NK-92 treated with Interleukin-12 subunit alpha and Interleukin-12 subunit beta, amount 100 ng/mL, for 24 hours (cell line): ENCODE results near the gene CD9.
"Not testable (repeated sequence)": the region's sequence is repeated elsewhere in the genome, so short reads cannot be mapped to it uniquely, and the experiment has no call there.

Experiments
- DNase-seq: peaks from one replicate; lab custom pipeline; 2025; lab: John Stamatoyannopoulos, UW

Gene CD9

DNA sequence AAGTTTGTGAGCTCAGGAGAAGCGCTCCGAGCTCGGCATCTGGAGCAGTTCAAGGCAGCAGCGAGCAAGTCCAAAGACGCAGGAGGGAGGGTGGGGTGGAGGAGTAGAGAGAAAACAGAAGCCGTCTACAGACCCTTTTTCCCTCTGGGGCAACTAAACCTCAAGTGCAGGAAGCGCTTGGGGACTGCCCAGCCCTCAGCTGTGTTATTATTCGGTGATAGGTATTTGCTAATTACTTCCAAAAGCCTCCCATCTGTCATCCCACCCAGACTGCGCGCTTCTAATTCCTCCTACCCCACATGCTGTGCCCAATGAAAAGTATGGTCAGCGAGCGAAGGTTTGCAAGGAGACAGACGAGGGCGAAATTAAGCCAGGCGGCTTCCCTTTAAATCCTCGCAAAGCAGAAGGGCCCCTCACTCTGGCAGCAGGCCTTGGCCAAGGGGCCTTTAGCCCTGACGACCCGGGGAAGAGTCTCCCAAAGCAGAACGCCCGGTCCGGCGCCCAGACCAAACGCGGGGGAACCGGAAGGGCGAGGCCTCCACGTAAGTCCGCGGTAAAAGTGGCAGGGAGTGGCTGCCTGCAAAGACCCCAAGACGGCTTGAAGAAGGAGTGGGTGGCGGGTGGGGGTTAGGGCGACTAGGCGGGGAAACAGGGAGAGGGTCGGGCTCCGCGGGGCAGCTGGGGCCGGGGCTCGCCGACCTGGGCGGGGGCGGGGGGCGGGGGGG is 507 bp upstream of the CD9 start:
- DNase-seq: no peak

DNA sequence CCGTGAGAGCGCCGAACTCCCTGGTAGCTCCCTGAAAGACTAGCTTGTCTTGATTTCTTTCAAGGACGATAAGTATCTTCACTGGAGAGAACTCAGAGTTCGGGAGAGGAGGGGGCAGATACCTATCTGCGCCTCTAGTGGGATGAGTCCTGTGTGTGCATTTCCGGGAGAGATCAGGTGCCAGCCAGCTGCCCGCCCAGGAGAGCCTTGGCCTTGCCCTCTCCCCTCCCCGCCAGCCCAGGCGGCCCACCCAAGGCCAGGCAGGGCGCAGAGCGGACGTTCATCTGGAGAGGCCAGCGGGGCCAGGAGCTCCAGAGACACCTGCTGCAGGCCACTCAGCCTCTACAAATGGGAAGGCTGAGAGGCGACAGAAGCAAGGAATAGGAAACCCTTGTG is 1.0 kb downstream of the CD9 start:
- DNase-seq: no peak

DNA sequence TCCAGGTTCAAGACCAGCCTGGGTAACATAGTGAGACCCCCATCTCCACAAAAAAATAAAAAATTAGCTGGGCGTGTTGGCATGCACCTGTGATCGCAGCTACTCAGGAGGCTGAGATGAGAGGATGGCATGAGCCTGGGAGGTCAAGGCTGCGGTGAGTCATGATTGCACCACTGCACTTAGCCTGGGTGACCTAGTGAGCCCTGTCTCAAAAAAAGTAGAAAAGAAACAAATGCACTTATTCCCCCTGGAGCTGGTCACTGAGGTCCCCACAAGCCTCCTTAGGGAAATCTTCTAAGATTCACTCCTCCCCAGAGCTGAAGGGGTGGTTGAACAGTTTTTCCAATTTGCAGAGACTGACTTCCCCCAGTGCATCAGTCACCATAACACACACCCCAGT is 1.6 kb downstream of the CD9 start:
- DNase-seq: no peak

DNA sequence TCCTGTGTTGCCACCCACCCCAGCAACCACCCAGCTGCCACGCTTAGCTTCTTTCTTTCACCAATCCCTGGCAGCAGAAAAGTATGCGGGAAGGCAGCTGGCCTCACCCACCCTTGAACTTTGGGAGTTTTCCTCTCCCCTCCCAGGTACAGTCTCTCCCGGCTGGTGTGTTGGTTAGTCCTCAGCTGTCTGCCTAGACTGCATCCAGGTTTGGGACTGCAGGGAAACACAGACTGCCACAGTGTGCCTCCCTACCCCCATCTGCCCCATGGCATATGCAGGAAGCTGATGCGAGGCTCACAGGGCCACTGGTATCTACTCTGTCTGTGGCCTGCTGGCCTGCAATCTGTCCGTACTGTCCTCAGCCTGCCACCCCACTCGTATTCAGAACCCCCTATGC is 2.1 kb downstream of the CD9 start:
- no peak for DNase-seq

DNA sequence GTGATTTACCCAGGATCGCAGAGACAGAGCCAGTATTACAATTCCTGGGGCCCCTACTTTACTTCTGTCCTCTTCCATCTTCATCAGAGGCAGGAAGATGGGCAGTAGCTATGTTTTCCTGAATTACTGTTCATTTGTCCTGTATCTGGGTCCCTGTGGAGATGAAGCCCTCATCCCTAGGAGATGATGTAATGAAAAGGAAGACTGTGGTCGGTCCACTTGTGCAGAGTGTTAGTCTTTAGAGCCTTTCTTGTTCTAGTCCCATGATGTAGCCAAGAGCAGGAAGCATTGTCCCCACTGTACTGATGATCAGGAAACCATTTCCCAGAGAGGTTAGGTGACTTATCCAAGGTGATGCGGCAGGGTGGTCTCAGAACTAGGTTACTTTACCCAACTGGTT is 2.6 kb downstream of the CD9 start:
- DNase-seq: no peak

DNA sequence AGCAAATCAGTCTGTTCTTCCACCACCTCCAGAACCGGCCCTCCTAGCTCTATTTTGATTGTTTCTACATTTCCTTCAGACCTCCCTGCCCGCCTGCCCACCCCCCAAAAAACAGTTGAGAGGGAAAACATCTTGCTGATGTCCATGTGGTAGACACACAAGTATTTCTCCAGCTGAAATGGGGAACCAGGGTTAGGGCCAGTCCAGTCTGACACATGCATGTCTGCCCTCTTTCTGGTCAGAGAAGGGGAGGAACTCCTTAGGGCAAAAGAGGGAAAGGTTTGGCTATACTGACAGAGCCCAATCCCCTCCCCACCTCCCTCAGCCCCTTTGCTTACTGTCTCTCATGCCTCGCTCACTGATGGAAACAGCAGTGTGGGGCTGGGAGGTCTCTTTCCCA is 3.4 kb downstream of the CD9 start:
- DNase-seq: no peak

DNA sequence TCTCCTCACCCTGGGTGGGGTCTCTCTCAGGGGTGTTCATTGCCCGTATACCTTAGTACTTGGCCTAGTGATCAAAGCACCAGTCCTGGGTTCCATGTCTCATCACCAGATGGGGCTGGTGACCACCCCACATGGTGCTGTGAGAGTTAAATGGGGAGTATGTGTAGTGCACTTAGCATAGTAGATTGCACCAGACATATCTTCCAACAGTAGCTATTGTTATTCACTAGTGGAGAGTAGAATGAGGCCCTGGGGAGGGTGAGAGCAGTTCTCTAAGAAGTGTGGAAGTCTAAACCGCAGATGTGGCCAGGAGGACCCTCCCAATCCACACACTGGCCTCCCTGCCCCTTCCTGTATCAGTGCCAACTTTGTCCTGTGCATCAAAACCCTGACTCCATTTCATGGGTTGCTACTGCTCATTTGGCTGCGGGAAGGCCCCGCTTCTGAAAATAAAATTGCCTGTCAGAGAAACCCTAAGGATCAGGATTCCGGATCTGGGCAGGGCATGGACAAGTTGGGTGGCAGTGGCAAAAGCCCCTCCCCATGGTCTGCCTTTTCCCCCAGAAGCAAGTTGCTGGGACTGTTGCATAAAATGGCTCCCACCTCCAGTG is 4.4 kb downstream of the CD9 start:
- DNase-seq: no peak

DNA sequence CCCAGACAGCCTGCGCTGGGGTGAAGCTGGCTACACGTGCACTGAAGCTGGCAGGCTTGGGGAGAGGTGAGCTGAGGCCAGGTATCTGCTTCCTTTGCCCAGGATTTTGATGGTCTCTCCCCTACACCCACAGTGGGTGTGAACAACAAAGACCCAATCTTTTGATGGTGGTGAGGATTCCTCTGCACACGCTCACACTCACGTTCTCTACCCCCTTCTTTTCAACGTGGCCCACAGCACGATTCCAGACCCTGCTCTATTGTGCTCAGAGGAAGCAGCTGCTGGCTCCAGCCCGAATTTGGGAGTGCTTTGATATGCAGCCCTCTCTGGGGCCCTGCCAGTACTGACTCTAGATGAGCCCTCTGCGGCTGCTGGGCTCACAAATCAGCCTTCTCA is 4.9 kb downstream of the CD9 start:
- DNase-seq: no peak

DNA sequence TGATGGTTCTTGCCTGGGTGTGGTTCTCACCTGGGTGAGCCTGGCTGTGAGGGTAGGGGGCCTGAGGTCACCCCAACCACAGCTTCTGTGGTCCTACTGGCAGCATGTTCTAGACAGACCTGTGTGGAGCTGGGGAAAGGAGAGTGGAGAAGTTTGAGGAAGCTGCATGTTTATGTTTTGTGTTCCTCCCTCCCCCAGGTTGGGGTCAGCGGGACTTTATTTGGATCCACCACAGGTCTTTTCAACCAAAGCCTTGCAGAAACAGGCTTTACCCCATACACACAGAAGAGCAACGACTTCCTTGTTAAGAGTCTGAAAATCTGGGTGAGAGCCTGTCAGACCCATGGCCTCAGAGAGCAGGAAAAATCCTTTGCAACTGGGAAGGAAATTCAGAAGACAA is 5.6 kb downstream of the CD9 start:
- no peak for DNase-seq

DNA sequence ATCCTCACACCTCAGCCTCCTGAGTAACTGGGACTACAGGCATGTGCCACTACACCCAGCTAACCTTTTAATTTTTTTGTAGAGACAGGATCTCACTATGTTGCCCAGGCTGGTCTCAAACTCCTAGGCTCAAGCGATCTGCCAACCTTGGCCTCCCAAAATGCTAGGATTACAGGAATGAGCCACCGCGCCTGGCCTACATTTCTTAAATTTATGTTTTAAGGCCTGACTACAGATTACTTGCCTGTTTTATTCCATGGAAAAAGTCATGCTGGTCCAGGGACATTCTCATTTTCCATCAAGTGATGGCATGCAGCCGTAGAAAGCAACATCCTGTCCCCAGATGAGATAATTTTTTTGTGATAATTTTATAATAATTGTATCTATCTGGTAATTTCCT is 6.1 kb downstream of the CD9 start:
- DNase-seq: no peak

DNA sequence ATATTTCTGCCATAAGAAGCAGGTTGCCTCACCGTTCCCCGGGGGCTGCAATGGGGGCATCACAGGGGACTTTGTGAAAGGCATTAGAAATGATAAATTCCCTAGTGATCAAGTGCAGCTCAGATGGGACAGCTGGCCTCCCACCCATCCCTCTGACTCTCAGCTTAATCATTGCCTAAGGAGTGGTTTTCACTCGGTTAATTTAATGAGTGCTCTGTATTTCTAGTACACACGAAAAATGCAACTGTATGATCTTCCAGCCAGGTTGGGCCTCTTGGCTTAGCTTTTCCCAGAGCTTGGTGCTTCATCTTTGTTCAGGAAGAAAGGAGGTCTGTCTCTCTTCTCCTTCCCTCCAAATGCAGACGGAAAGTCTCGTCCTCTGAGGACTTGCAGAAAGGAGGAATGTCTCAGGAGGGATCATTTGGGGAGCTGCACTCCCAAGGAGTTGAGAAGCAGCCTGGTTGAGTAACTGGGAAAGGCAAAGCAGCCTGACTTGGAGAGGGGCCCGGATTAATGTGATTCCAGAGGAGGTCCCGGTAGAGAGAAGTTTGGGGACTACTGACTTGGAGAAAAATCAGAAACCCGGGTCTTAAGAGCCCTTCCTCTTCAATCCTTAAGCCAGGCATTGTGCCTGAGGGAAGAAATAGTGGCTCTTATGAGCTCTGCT is 7.2 kb downstream of the CD9 start:
- DNase-seq: no peak

DNA sequence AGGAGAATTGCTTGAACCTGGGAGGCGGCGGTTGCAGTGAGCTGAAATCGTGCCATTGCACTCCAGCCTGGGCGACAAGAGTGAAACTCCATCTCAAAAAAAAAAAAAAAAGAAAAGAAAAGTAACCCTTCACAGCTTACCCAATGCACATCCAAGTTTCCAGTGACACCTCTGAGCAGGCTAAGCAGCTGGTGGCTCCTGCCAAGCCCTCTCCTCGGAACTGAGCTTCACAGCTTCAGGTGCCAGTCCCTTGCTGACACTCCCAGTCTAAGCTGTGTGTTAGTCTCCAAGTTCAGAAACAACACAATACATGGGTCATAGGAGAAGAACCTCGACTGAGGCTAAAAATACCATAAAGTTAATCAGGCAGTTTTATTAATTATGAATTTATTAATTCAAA is 7.9 kb downstream of the CD9 start:
- DNase-seq: no peak

DNA sequence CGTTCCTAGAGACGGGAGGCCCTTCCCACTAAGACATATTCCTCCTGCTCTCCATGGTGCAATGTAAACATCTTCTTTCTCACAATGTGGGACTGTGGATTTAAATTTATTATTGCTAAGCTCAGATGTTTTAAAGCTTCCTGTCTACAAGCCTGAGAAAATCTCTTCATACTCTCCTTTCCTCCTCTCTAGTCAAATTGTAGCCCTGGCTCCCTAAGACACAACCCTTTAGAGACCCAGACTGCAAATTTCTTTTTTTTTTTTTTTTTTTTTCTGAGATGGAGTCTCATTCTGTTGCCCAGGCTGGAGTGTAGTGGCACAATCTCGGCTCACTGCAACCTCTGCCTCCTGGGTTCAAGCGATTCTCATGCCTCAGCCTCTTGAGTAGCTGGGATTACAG is 9.2 kb downstream of the CD9 start:
- DNase-seq: not testable (repeated sequence)

DNA sequence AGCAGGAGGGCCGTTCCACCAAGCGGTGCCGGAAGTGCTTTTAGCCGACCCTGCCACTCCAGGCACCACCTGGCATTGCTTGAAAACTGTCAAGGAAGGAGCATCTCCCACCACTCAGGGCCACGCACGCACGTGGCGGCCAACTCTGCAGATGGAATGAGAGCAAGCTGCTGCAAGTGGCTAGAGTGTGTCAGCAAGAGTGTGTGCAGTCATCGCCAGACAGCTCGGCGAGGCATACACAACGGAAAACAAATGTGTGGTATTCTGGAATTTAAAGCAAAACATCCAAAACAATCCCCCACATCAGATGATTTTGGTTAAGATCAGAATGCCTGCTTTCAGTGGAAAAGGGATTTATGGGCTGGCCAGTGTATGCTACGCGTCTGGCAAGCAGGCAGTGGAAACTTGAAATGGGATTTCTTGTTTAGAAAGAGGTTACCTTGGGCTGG is 11.2 kb downstream of the CD9 start:
- DNase-seq: no peak

DNA sequence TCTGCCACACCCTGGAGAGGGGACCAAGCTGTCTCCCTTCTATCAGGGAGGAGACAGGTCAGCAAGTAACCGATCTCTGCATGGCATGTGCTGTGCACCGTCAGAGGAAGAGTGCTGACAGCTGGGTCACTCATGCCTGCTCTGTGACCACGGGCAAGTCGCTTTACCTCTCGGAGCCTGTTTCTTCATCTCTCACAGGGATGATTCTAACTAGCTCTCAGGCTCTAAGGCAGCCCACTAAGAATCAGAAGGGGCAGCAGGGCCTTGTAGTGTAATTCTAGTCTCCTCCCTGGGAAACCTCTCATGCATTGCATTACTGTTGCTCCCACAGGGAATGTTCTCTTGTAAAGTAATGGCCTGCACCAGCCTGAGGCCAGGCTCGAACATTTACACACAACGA is 11.9 kb downstream of the CD9 start:
- DNase-seq: no peak

DNA sequence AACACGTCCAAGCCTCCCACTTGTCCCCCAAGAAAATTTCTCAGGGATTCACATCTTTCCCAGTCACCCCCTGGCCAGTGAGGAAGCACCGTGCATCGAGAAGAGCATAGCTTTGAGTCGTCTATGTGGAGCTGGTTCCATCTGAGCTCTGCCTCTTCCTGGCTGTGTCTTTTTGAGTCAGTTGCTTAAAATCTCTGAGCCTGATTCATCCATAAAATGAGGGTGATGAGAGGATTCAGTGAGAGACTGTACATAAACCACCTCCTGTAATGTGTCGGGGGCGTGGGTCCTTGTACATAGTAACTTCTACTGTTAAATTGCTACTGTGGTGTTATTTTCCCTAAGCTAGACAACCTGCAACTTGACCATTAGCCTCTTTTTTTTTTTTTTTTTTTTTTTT is 13.8 kb downstream of the CD9 start:
- DNase-seq: no peak

DNA sequence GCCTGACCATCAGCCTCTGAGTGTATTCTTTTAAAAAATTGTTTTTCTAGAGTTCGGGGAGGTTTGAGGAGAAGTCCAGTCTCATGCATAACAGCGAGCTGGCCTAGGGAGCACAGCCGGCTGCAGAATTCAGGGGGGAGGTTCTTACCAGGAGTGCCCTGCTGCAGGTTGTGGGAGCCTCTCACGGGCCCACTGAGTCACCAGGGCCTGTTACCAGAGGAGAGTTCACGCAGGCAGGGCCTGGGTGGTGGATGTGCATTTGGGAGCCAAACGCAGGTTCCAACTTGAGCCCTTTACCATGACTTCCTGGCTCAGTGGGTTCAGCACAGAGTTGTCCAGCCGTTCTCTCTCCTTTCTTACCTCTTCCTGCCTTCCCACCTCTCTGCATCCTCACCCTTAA is 14.4 kb downstream of the CD9 start:
- DNase-seq: no peak

DNA sequence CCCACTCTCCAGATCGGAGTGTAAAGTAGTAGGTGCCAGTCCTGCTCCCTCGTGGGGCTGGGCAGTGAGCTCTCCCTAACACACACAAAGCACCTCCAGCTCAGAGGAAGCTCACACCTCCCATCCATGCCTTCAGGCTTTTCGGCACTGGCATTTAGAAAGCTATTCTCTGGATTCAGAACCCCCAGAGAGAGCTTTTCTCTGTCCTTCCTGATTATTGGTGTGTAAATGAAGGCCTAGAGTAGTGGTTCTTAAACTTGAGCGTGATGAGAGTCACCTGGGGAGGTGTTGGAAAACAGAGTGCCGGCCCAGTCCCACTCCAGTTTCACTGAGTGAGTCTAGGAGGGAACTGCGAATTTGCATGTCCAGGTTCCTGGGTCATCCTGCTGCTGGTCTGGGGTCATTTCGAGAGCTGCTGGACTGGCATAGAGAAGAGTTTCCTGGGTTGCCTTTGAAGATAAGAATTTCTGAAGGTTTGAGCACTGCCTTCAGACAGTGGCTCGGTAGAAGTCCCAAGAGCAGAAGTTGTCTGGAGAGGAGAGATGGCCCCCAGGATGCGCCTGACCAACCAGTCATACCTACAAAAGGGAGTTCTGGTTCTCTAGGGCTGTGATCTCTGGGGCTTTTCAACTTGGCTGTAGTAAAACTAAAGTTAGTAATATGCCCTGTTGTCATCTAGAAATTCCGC is 15.1 kb downstream of the CD9 start:
- no peak for DNase-seq

DNA sequence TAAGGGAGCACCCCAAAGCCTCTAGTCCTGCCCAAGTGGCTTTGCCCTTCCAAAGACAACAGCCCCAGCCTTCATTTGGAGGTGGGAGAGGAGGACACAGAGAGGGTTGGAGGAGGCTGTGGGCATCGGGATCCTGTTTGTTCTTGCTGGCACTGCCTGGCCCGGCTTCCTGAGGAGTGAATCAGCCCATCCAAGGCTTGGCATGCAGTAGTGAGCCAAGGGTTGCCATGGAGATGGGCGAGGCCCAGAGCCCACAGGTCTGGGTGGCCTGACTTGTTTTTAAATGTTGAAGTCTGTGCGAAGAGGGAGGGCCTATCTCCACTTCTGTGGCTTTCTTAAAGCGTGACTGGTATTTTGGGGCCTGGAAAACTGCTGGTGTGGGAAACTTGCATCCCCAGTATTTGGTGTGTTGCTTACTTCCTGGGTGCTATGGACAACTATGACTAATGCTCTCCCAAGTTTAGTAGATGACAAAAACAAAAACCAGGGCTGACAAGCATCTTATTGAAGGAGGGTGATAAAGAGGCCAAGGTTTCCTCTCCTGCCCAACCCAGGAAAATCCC is 15.8 kb downstream of the CD9 start:
- DNase-seq: no peak

DNA sequence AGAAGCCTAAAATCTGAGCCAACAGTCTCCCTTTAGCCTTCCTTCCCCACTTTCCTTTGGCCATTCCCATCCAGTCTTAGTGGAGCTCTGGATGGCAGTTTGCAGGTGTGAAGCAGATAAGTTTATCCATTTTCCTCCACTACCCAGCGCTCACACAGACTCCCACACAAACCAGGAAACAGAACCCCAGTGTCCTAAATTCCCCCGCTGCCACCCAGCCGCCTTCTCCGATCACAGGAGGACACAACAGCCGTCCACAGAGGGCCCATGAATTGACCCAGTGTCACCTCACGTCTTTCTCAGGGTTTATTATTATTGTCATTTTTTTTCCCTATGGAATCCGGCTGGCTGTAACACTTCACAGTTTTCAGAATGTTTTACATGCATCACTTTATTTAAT is 16.4 kb downstream of the CD9 start:
- DNase-seq: no peak

DNA sequence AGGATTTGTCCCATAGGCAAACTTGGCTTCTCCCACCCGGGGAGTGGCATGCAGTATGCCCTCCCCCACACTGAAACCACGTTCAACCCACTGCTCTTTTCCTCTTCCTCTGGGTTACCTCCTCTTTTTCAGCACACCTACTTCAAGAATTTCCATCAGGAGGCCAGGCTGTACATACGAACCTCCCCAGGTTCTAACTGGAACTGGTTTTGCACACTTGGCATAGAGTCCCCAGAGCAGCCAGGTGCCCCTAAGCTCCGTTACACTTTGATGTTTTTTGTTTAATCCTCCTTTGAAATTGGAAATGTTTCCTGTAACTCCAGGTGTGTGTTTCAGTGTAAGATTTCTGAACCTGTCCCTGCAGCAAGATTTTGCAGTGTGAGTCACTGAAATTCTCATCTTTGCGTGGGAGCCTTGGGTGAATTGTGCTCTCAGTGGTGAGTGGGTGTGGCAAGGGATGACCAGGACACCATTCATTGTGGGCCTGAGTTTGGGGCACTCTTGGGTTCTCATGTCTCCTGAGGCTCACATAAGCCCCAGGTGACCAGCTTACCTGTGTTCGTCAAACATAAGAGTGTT is 18.2 kb downstream of the CD9 start:
- DNase-seq: no peak

DNA sequence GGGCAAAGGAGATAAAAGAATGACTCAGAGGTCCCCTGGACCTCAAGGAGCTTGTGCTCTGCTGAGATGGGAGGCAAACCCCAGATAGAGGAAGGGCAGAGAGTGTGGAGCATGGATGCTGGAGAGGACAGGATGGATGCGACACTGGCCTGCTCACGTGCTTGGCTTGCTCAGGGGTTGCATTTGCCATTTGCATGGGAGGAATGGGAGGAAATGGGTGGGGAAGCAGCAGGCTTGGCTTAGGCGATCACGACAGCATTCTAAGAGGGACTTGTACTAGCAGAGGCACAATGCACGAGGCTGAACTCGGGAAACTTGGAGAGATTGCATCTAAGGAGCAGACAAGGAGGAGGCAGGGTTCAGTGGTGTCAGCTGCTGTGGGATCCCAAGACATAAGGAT is 19.8 kb downstream of the CD9 start:
- DNase-seq: no peak
